HCT116 (cell line): Measurements from ENCODE around the gene NUP153. TPM values are rescaled to one million over a fixed set of nuclear protein-coding genes. Genes with fewer than 3 reads are reported as not detected.

Source experiments
- ATAC-seq: fragments of 200-7000 bp; cut with Tn5 transposase; 2 replicates; pipeline ENCODE4 v1.9.1; 2020; ENCODE audit warnings: mild to moderate bottlenecking, moderate library complexity
- BruUV-seq: library from RNA; stranded (reverse); fragments of 400-500 nt; replicated peaks from 2 replicates; lab custom pipeline; 2021; lab: Mats Ljungman, UMichigan
- CTCF ChIA-PET: fragments of 300-600 bp; sonication (Branson Sonifier 250); formaldehyde crosslinking; loops from one replicate; lab custom pipeline; 2021; ENCODE audit warnings: antibody characterized with exemption; lab: Charles Lee
- POLR2A ChIA-PET: fragments of 300-600, 350-600 bp; sonication (Branson Sonifier 250); formaldehyde crosslinking; loops from one replicate; lab custom pipeline; 2021; ENCODE audit warnings: antibody characterized with exemption; lab: Charles Lee
- RAD21 ChIA-PET, 2 experiments: fragments of 300-600 bp; sonication (Branson Sonifier 250); formaldehyde crosslinking; loops; one replicate each; lab custom pipeline; 2023; ENCODE audit warnings: low total read pairs in 2 of 2; ENCODE audit not compliant: uncharacterized antibody in 2 of 2, unreplicated experiment in 2 of 2, low non-redundant PET in 1 of 2; lab: Charles Lee
- DNase-seq: peaks from one replicate; pipeline ENCODE4 v3.0.0-alpha.2; 2010; ENCODE audit warnings: low read depth, low spot score
- H2AFZ ChIP-seq: fragments of 200-600 bp; shearing (Covaris generic), sonication (generic); 2 replicates; pipeline ENCODE4 v1.6.1; 2017; ENCODE audit warnings: low read depth, mixed run types, mixed read lengths, antibody characterized with exemption, low read length; ENCODE audit not compliant: poor library complexity, severe bottlenecking
- H3K27ac ChIP-seq: 2 replicates; pipeline ENCODE4 v1.5.1; 2012; ENCODE audit warnings: low read depth, low read length
- H3K27me3 ChIP-seq: fragments of 200-600 bp; sonication (generic); 2 replicates; pipeline ENCODE4 v1.6.1; 2016; ENCODE audit warnings: mixed run types, low read length, mixed read lengths; ENCODE audit not compliant: insufficient read depth
- H3K36me3 ChIP-seq, 2 experiments: fragments of 200-500 bp in 1 of 2; fragments of 200-600 bp in 1 of 2; sonication (Bioruptor generic) in 1 of 2; sonication (generic) in 1 of 2; 2 replicates each; pipeline versions ENCODE4 v1.5.1 to v1.6.1; 2014 to 2016; ENCODE audit warnings: low read length in 2 of 2, inconsistent platforms in 1 of 2, mixed read lengths in 1 of 2, mixed run types in 1 of 2; ENCODE audit not compliant: insufficient read depth in 2 of 2, control insufficient read depth in 1 of 2
- H3K4me1 ChIP-seq, 2 experiments: fragments of 200-600 bp in 1 of 2; sonication (generic) in 1 of 2; 2 replicates each; pipeline versions ENCODE4 v1.5.1 to v1.6.1; 2012 to 2017; ENCODE audit warnings: low read length in 2 of 2, inconsistent platforms in 1 of 2, mild to moderate bottlenecking in 1 of 2, mixed read lengths in 1 of 2, mixed run types in 1 of 2, moderate library complexity in 1 of 2; ENCODE audit not compliant: insufficient read depth in 2 of 2, control insufficient read depth in 1 of 2
- H3K4me2 ChIP-seq: fragments of 200-600 bp; sonication (generic); 2 replicates; pipeline ENCODE4 v1.6.1; 2017; ENCODE audit warnings: mixed run types, low read length, mixed read lengths
- H3K4me3 ChIP-seq, 2 experiments: fragments of 200-600 bp in 1 of 2; sonication (generic) in 1 of 2; replicated peaks in 1 of 2; 2 replicates each; pipeline ENCODE4 v1.5.1; 2011 to 2016; ENCODE audit warnings: low read length in 2 of 2, control low read depth in 1 of 2, low read depth in 1 of 2, mild to moderate bottlenecking in 1 of 2, mixed read lengths in 1 of 2, mixed run types in 1 of 2
- H3K79me2 ChIP-seq: fragments of 200-600 bp; sonication (generic); 2 replicates; pipeline ENCODE4 v1.6.1; 2017; ENCODE audit warnings: mild to moderate bottlenecking, mixed run types, low read length, moderate library complexity, mixed read lengths; ENCODE audit not compliant: insufficient read depth
- H3K9ac ChIP-seq: fragments of 200-600 bp; sonication (generic); 2 replicates; pipeline ENCODE4 v1.6.1; 2016; ENCODE audit warnings: low read length, mixed read lengths
- H3K9me2 ChIP-seq: fragments of 200-600 bp; sonication (generic), shearing (Covaris generic); 2 replicates; pipeline ENCODE4 v1.6.1; 2017; ENCODE audit warnings: mixed run types, mild to moderate bottlenecking, moderate library complexity; ENCODE audit not compliant: insufficient read depth
- H3K9me3 ChIP-seq, 2 experiments: fragments of 200-500 bp in 1 of 2; fragments of 200-600 bp in 1 of 2; sonication (Bioruptor generic) in 1 of 2; sonication (generic) in 1 of 2; 2 replicates each; pipeline ENCODE4 v1.6.1; 2014 to 2017; ENCODE audit warnings: low read length in 2 of 2, mixed read lengths in 2 of 2, inconsistent platforms in 1 of 2, low read depth in 1 of 2, mild to moderate bottlenecking in 1 of 2, mixed run types in 1 of 2, moderate library complexity in 1 of 2; ENCODE audit not compliant: control insufficient read depth in 1 of 2, insufficient read depth in 1 of 2
- H4K20me1 ChIP-seq: fragments of 200-600 bp; sonication (generic), shearing (Covaris generic); 2 replicates; pipeline ENCODE4 v1.6.1; 2017; ENCODE audit warnings: mixed run types, mild to moderate bottlenecking, moderate library complexity; ENCODE audit not compliant: insufficient read depth
- CEBPB ChIP-seq: IDR thresholded peaks from 2 replicates; pipeline ENCODE4 v1.6.1; 2012; ENCODE audit warnings: low read depth
- EGR1 ChIP-seq: IDR thresholded peaks from 2 replicates; pipeline ENCODE4 v1.6.1; 2012; ENCODE audit warnings: low read depth
- ELF1 ChIP-seq: IDR thresholded peaks from 2 replicates; pipeline ENCODE4 v1.6.1; 2012; ENCODE audit warnings: low read depth, borderline replicate concordance
- EZH2 ChIP-seq: fragments of 200-600 bp; sonication (generic); IDR thresholded peaks from 2 replicates; pipeline ENCODE4 v1.6.1; 2017; ENCODE audit warnings: antibody characterized with exemption, mixed run types
- EZH2phosphoT487 ChIP-seq: fragments of 200-600 bp; IDR thresholded peaks from 2 replicates; pipeline ENCODE4 v1.6.1; 2018; ENCODE audit warnings: antibody characterized with exemption, borderline replicate concordance
- JUND ChIP-seq: IDR thresholded peaks from 2 replicates; pipeline ENCODE4 v1.6.1; 2012
- POLR2A ChIP-seq: IDR thresholded peaks from 2 replicates; pipeline ENCODE4 v1.7.0; 2011; ENCODE audit warnings: borderline replicate concordance; ENCODE audit not compliant: insufficient read depth, insufficient read length; ENCODE audit errors: extremely low read depth
- RAD21 ChIP-seq: IDR thresholded peaks from 2 replicates; pipeline ENCODE4 v1.6.1; 2012; ENCODE audit warnings: low read depth, mild to moderate bottlenecking
- SIN3A ChIP-seq: IDR thresholded peaks from 2 replicates; pipeline ENCODE4 v1.6.1; 2012; ENCODE audit warnings: low read depth
- SP1 ChIP-seq: IDR thresholded peaks from 2 replicates; pipeline ENCODE4 v1.6.1; 2012; ENCODE audit warnings: low read depth
- SRF ChIP-seq: IDR thresholded peaks from 2 replicates; pipeline ENCODE4 v1.6.1; 2012; ENCODE audit warnings: low read depth
- YY1 ChIP-seq: IDR thresholded peaks from 2 replicates; pipeline ENCODE4 v1.6.1; 2011; ENCODE audit warnings: low read length, low read depth, moderate library complexity, mild to moderate bottlenecking; ENCODE audit not compliant: insufficient replicate concordance; ENCODE audit errors: extremely low read depth
- ZFX ChIP-seq: fragments of 450-650 bp; IDR thresholded peaks from 2 replicates; pipeline ENCODE4 v1.6.1; 2017
- intact Hi-C: fragments of 100-400 bp; cut with micrococcal nuclease; formaldehyde crosslinking; loops from 2 replicates; pipeline ENCODE4 v1.10.0; 2022
- total RNA-seq: library from RNA; stranded (reverse); gene quantifications from one replicate; pipeline ENCODE4 v1.2.1, GENCODE V29; 2021; ENCODE audit not compliant: unreplicated experiment
- TF ChIP-seq, protein P1 (sequence below): IDR thresholded peaks from 2 replicates; pipeline ENCODE4 v1.6.1; 2011; ENCODE audit warnings: mild to moderate bottlenecking, low read length, moderate library complexity; ENCODE audit not compliant: insufficient replicate concordance; ENCODE audit errors: extremely low read depth
- TF ChIP-seq, protein P2 (sequence below): IDR thresholded peaks from 2 replicates; pipeline ENCODE4 v1.6.1; 2012; ENCODE audit warnings: low read depth
- TF ChIP-seq, protein P3 (sequence below), 3 experiments: fragments of 200-600 bp in 1 of 3; sonication (generic) in 1 of 3; IDR thresholded peaks in 2 of 3; conservative IDR thresholded peaks in 1 of 3; 2 replicates each; pipeline ENCODE4 v1.5.1; 2012 to 2017; ENCODE audit warnings: low read depth in 2 of 3, low read length in 2 of 3, antibody characterized with exemption in 1 of 3, borderline replicate concordance in 1 of 3, control low read depth in 1 of 3, mild to moderate bottlenecking in 1 of 3, mixed read lengths in 1 of 3, mixed run types in 1 of 3, moderate library complexity in 1 of 3; ENCODE audit not compliant: insufficient read depth in 1 of 3

The NUP153 gene
- total RNA-seq, 1 experiment from 2014 or later = 51.6 TPM

DNA sequence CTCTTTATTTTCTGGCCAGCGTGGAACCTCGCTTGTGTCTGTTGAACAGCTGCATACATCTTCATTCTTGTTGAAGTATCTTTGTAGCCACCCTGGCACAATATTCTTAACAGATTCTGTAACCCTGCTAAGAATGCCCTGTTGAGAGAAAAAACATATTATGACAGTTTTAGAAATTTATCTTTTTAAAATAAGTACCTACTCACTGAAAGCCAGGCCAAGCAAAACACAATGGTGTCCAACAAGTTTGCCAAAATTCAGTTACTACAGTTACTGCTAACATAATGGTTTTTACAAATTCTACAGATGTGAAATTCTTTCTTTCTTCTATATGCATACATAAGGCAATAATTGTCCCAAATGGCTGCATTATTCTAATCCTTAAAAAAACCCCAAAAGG, 18.2 kb downstream of the NUP153 start:
- H3K9me2 ChIP-seq = no peaks in the 10 kb centered on the region
- no peak for TF ChIP-seq ELF1
- TF ChIP-seq JUND = no peak
- no peak for TF ChIP-seq SP1
- no peak for TF ChIP-seq SIN3A
- TF ChIP-seq, protein P1, sequence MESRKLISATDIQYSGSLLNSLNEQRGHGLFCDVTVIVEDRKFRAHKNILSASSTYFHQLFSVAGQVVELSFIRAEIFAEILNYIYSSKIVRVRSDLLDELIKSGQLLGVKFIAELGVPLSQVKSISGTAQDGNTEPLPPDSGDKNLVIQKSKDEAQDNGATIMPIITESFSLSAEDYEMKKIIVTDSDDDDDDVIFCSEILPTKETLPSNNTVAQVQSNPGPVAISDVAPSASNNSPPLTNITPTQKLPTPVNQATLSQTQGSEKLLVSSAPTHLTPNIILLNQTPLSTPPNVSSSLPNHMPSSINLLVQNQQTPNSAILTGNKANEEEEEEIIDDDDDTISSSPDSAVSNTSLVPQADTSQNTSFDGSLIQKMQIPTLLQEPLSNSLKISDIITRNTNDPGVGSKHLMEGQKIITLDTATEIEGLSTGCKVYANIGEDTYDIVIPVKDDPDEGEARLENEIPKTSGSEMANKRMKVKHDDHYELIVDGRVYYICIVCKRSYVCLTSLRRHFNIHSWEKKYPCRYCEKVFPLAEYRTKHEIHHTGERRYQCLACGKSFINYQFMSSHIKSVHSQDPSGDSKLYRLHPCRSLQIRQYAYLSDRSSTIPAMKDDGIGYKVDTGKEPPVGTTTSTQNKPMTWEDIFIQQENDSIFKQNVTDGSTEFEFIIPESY = no peak
- TF ChIP-seq, protein P2, sequence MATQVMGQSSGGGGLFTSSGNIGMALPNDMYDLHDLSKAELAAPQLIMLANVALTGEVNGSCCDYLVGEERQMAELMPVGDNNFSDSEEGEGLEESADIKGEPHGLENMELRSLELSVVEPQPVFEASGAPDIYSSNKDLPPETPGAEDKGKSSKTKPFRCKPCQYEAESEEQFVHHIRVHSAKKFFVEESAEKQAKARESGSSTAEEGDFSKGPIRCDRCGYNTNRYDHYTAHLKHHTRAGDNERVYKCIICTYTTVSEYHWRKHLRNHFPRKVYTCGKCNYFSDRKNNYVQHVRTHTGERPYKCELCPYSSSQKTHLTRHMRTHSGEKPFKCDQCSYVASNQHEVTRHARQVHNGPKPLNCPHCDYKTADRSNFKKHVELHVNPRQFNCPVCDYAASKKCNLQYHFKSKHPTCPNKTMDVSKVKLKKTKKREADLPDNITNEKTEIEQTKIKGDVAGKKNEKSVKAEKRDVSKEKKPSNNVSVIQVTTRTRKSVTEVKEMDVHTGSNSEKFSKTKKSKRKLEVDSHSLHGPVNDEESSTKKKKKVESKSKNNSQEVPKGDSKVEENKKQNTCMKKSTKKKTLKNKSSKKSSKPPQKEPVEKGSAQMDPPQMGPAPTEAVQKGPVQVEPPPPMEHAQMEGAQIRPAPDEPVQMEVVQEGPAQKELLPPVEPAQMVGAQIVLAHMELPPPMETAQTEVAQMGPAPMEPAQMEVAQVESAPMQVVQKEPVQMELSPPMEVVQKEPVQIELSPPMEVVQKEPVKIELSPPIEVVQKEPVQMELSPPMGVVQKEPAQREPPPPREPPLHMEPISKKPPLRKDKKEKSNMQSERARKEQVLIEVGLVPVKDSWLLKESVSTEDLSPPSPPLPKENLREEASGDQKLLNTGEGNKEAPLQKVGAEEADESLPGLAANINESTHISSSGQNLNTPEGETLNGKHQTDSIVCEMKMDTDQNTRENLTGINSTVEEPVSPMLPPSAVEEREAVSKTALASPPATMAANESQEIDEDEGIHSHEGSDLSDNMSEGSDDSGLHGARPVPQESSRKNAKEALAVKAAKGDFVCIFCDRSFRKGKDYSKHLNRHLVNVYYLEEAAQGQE = no peak
- TF ChIP-seq, protein P3, sequence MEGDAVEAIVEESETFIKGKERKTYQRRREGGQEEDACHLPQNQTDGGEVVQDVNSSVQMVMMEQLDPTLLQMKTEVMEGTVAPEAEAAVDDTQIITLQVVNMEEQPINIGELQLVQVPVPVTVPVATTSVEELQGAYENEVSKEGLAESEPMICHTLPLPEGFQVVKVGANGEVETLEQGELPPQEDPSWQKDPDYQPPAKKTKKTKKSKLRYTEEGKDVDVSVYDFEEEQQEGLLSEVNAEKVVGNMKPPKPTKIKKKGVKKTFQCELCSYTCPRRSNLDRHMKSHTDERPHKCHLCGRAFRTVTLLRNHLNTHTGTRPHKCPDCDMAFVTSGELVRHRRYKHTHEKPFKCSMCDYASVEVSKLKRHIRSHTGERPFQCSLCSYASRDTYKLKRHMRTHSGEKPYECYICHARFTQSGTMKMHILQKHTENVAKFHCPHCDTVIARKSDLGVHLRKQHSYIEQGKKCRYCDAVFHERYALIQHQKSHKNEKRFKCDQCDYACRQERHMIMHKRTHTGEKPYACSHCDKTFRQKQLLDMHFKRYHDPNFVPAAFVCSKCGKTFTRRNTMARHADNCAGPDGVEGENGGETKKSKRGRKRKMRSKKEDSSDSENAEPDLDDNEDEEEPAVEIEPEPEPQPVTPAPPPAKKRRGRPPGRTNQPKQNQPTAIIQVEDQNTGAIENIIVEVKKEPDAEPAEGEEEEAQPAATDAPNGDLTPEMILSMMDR (IDR thresholded peaks at IDR 0.05 in 2 of 3, conservative IDR thresholded peaks at IDR 0.05 in 1 of 3; ENCODE audit: borderline replicate concordance in 1 of 3, insufficient read depth in 1 of 3, low read depth in 2 of 3, low read length in 2 of 3) = no peak
- TF ChIP-seq CEBPB = no peak
- no peak for TF ChIP-seq RAD21
- no peak for TF ChIP-seq EZH2phosphoT487
- TF ChIP-seq YY1 = no peak
- no peak for TF ChIP-seq SRF
- TF ChIP-seq POLR2A = no peak
- no peak for TF ChIP-seq EZH2
- TF ChIP-seq ZFX = no peak
- TF ChIP-seq EGR1 = no peak
- TF ChIP-seq, all 23 proteins: peak for 0
- Histone ChIP-seq H3K9ac (no peak overlapping the region), H2AFZ (no peak overlapping the region), H3K79me2 (peaks cover 98% of the 10 kb centered on the region), H3K36me3 (peaks cover 16 to 26% of the 10 kb centered on the region in 2 experiments), H3K4me1 (peaks cover 0 to 8% of the 10 kb centered on the region in 2 experiments; a peak in 1 of 4 replicates), H3K4me2 (no peak overlapping the region), H3K27ac (no peak overlapping the region), H3K4me3 (no peak overlapping the region), H3K27me3 (no peaks in the 10 kb centered on the region), H3K9me3 (no peaks in the 10 kb centered on the region), H4K20me1 (peaks cover 35% of the 10 kb centered on the region)
- intact Hi-C loops = no loop called here
- ChIA-PET CTCF (no interaction called here), POLR2A (no interaction called here), RAD21 (no interaction called here)
- BruUV-seq = no TSS peak
- DNase-seq (no peak), ATAC-seq (no peak)
